ENCODE data around the gene DNAJA3.

DNA sequence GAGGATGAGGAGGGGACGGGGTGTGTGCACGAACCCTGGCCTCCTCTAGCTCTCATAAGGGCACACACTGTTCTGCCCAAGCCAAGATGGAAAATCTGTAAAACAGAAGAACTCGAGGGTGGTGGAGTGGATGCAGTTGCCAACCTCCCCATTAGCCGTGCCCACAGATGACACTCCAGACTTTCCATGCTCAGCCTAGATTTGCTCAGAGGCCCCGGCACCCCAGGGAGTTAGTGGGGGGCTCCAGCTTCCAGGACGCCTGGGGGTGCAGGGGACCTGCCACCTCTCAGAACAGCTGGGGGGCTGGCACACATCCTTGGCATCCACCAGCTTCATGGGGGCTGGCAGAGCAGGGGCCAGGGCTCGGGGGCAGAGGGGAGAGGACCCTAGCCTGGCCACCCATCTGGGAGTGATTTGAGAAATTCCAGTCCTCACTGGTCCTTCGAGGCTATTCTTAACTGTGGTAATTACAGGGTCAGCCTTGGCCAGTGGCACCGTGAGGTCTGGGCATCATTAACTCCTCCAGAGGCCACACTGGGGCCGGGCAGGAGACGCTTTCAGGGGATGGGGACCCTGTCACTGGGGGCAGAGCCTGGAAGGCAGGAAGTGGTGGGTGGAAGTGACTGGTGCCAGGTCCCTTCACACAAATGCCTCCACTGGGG is 39.7 kb upstream of the DNAJA3 start:
- TF ChIP-seq LEF1 (IDR thresholded peaks at IDR 0.05), result no peak
- no peak for TF ChIP-seq RERE (CRISPR knock-in tag; IDR thresholded peaks at IDR 0.05; ENCODE audit: borderline replicate concordance)
- no peak for TF ChIP-seq HNRNPLL (IDR thresholded peaks at IDR 0.05; ENCODE audit: low read depth, low read length, poor library complexity, severe bottlenecking)
- TF ChIP-seq GTF2E2 (tag; IDR thresholded peaks at IDR 0.05), result no peak
- TF ChIP-seq CTCF (IDR thresholded peaks at IDR 0.05 in 2 of 3, conservative IDR thresholded peaks at IDR 0.05 in 1 of 3; ENCODE audit: insufficient read depth in 2 of 3, low read depth in 1 of 3, low read length in 3 of 3), result no peak
- no peak for TF ChIP-seq ZNF224 (CRISPR knock-in tag; IDR thresholded peaks at IDR 0.05)
- TF ChIP-seq BRD4 (IDR thresholded peaks at IDR 0.05), result no peak
- TF ChIP-seq SIN3A (IDR thresholded peaks at IDR 0.05; ENCODE audit: borderline replicate concordance in 2 of 2, control insufficient read depth in 1 of 2, low read depth in 2 of 2, low read length in 2 of 2), result no peak
